Measurements from ENCODE around the gene TMC5. TPM values are rescaled to one million over a fixed set of nuclear protein-coding genes. Genes with fewer than 3 reads are reported as not detected.
A peak's percentile ranks its signal among the peaks of the same experiment; 100 is the strongest.
"Not testable (repeated sequence)": the region's sequence is repeated elsewhere in the genome, so short reads cannot be mapped to it uniquely, and the experiment has no call there.

TMC5 gene
- total and polyA plus RNA-seq, 4 donors, result 0.50 to 1.2 (median 0.83) TPM

- TF ChIP-seq, protein P1, sequence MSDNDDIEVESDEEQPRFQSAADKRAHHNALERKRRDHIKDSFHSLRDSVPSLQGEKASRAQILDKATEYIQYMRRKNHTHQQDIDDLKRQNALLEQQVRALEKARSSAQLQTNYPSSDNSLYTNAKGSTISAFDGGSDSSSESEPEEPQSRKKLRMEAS (IDR thresholded peaks at IDR 0.05), result no peak
- TF ChIP-seq SP1 (IDR thresholded peaks at IDR 0.05) (no peak), EGR1 (IDR thresholded peaks at IDR 0.05; ENCODE audit: low read depth in 2 of 2) (no peak), RAD21 (IDR thresholded peaks at IDR 0.05) (peak; percentile 91 to 93), YY1 (IDR thresholded peaks at IDR 0.05) (no peak), HNF4G (IDR thresholded peaks at IDR 0.05) (no peak)
- TF ChIP-seq, protein P2, sequence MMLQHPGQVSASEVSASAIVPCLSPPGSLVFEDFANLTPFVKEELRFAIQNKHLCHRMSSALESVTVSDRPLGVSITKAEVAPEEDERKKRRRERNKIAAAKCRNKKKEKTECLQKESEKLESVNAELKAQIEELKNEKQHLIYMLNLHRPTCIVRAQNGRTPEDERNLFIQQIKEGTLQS (IDR thresholded peaks at IDR 0.05), result no peak
Measured at GRCh38 chr16:19389246-19389645, 28.4 kb upstream of the TMC5 start (continued).

- H3K27me3 ChIP-seq (ENCODE audit: control insufficient read depth in 4 of 4, insufficient read depth in 4 of 4, low read length in 3 of 4); H3K4me1 ChIP-seq (ENCODE audit: control insufficient read depth in 4 of 4, insufficient read depth in 4 of 4, low read length in 3 of 4); H3K9ac ChIP-seq (ENCODE audit: low read depth in 1 of 2, low read length in 2 of 2); H3K36me3 ChIP-seq (ENCODE audit: control insufficient read depth in 4 of 4, insufficient read depth in 3 of 4, low read depth in 1 of 4, low read length in 3 of 4); H3K9me3 ChIP-seq (ENCODE audit: control insufficient read depth in 4 of 4, low read length in 3 of 4); DNase-seq (ENCODE audit: low spot score); H3K27ac ChIP-seq (ENCODE audit: low read depth in 1 of 2, low read length in 2 of 2); H3K4me3 ChIP-seq (ENCODE audit: low read depth in 1 of 3, low read length in 3 of 3): not testable (repeated sequence)
- 92% methylated on average over 6 of the region's 6 CpGs for WGBS
Measured at GRCh38 chr16:19391185-19391776, 26.4 kb upstream of the TMC5 start.

DNA sequence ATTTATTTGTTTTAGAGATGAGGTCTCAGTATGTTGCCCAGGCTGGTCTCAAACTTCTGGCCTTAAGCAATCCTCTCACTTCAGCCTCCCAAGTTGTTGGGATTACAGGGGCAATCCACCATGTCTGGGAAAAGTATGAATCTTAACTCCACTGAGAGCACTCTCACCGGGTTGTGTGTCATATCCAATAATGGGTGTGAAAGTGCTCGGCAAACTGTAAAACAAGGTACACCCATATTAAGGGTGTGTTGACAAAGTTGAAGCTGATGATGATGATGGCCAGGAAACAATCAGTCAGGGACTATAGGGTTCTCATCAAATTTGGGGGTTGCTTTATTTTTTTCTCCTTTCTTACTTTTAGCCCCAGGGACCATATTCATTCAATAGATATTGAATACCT, 25.3 kb upstream of the TMC5 start:
- no peak for TF ChIP-seq EGR1 (IDR thresholded peaks at IDR 0.05; ENCODE audit: low read depth in 2 of 2)
- TF ChIP-seq, protein P2 (IDR thresholded peaks at IDR 0.05), result no peak
- TF ChIP-seq REST (IDR thresholded peaks at IDR 0.05), result no peak
- TF ChIP-seq FOXA1 (IDR thresholded peaks at IDR 0.05), result no peak
- Histone ChIP-seq H3K27me3 (ENCODE audit: control insufficient read depth in 4 of 4, insufficient read depth in 4 of 4, low read length in 3 of 4) (no peaks in the 10 kb centered on the region), H3K27ac (ENCODE audit: low read depth in 1 of 2, low read length in 2 of 2) (no peak overlapping the region), H3K4me3 (ENCODE audit: low read depth in 1 of 3, low read length in 3 of 3) (no peak overlapping the region), H3K9ac (ENCODE audit: low read depth in 1 of 2, low read length in 2 of 2) (no peak overlapping the region), H3K36me3 (ENCODE audit: control insufficient read depth in 4 of 4, insufficient read depth in 3 of 4, low read depth in 1 of 4, low read length in 3 of 4) (no peaks in the 10 kb centered on the region), H3K9me3 (ENCODE audit: control insufficient read depth in 4 of 4, low read length in 3 of 4) (no peaks in the 10 kb centered on the region), H3K4me1 (ENCODE audit: control insufficient read depth in 4 of 4, insufficient read depth in 4 of 4, low read length in 3 of 4) (peaks cover 3 to 16% (median 8%) of the 10 kb centered on the region in 4 donors)
- DNase-seq (ENCODE audit: low spot score), result no peak
- 83% methylated on average over 2 of the region's 2 CpGs for WGBS

- Histone ChIP-seq H3K9ac (ENCODE audit: low read depth in 1 of 2, low read length in 2 of 2) (no peak overlapping the region), H3K4me1 (ENCODE audit: control insufficient read depth in 4 of 4, insufficient read depth in 4 of 4, low read length in 3 of 4) (peaks cover 3 to 16% (median 8%) of the 10 kb centered on the region in 4 donors), H3K4me3 (ENCODE audit: low read depth in 1 of 3, low read length in 3 of 3) (no peak overlapping the region), H3K27ac (ENCODE audit: low read depth in 1 of 2, low read length in 2 of 2) (no peak overlapping the region), H3K27me3 (ENCODE audit: control insufficient read depth in 4 of 4, insufficient read depth in 4 of 4, low read length in 3 of 4) (no peaks in the 10 kb centered on the region), H3K9me3 (ENCODE audit: control insufficient read depth in 4 of 4, low read length in 3 of 4) (no peaks in the 10 kb centered on the region), H3K36me3 (ENCODE audit: control insufficient read depth in 4 of 4, insufficient read depth in 3 of 4, low read depth in 1 of 4, low read length in 3 of 4) (no peaks in the 10 kb centered on the region)
- 77% methylated on average over 13 of the region's 13 CpGs for WGBS
- TF ChIP-seq, protein P3, sequence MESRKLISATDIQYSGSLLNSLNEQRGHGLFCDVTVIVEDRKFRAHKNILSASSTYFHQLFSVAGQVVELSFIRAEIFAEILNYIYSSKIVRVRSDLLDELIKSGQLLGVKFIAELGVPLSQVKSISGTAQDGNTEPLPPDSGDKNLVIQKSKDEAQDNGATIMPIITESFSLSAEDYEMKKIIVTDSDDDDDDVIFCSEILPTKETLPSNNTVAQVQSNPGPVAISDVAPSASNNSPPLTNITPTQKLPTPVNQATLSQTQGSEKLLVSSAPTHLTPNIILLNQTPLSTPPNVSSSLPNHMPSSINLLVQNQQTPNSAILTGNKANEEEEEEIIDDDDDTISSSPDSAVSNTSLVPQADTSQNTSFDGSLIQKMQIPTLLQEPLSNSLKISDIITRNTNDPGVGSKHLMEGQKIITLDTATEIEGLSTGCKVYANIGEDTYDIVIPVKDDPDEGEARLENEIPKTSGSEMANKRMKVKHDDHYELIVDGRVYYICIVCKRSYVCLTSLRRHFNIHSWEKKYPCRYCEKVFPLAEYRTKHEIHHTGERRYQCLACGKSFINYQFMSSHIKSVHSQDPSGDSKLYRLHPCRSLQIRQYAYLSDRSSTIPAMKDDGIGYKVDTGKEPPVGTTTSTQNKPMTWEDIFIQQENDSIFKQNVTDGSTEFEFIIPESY (IDR thresholded peaks at IDR 0.05), result no peak
- TF ChIP-seq YY1 (IDR thresholded peaks at IDR 0.05), result no peak
- no peak for DNase-seq (ENCODE audit: low spot score)
Measured at GRCh38 chr16:19393226-19394111, 24.2 kb upstream of the TMC5 start.

DNA sequence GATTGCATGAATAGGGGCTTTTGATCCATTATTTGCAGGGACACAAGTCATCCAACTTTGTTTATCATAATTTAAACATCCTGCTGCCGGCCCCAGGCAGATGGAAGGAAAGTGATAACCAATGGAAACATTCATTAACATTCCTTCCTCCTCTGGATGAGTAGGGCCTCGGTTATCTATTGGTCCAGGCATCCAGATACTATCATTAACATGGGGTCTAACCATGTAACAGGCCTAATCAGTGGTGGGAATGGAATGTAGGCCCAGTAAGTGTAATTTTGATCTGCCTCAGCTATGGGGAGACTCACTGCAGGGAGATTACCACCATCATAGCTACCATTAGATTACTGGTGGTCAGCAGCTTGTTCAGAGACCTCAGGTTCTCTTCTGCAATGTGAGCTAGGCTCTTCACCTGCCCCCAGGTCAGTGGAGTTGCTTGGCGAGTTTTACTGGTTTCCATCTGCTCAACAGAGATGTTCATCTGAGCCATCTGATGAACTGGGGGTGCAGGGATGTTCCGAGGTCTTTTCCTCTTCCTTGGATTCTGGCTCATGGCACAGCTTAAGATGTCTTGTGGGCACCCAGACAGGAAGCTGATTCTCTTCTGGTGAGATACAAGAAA, 21.9 kb upstream of the TMC5 start:
- not testable (repeated sequence) for H3K9ac ChIP-seq (ENCODE audit: low read depth in 1 of 2, low read length in 2 of 2); H3K9me3 ChIP-seq (ENCODE audit: control insufficient read depth in 4 of 4, low read length in 3 of 4); H3K4me3 ChIP-seq (ENCODE audit: low read depth in 1 of 3, low read length in 3 of 3); H3K36me3 ChIP-seq (ENCODE audit: control insufficient read depth in 4 of 4, insufficient read depth in 3 of 4, low read depth in 1 of 4, low read length in 3 of 4); H3K27me3 ChIP-seq (ENCODE audit: control insufficient read depth in 4 of 4, insufficient read depth in 4 of 4, low read length in 3 of 4); H3K27ac ChIP-seq (ENCODE audit: low read depth in 1 of 2, low read length in 2 of 2); DNase-seq (ENCODE audit: low spot score)
- WGBS, result 77% methylated on average over 4 of the region's 4 CpGs
- H3K4me1 ChIP-seq (ENCODE audit: control insufficient read depth in 4 of 4, insufficient read depth in 4 of 4, low read length in 3 of 4), result peaks cover 3 to 14% (median 8%) of the 10 kb centered on the region in 4 donors

All from liver (tissue), 9 donors.